Fibroblast of the aortic adventitia (primary cell): ENCODE results near the gene KCNJ5. TPM values are rescaled to one million over a fixed set of nuclear protein-coding genes. Genes with fewer than 3 reads are reported as not detected.

Source experiments
- DNase-seq: peaks from one replicate; pipeline ENCODE4 v3.0.0-alpha.2; 2010; ENCODE audit warnings: low read depth
- H3K4me3 ChIP-seq: 2 replicates; pipeline ENCODE4 v1.5.1; 2011; ENCODE audit warnings: low read depth, mild to moderate bottlenecking, control low read depth, low read length, moderate library complexity
- total RNA-seq: library from RNA; depleted of rRNA; stranded (reverse); fragments of >200 nt; gene quantifications from 2 replicates; pipeline ENCODE4 v1.2.3, GENCODE V29; 2012; ENCODE audit warnings: low replicate concordance
- TF ChIP-seq, protein P1 (sequence below): IDR thresholded peaks from 2 replicates; pipeline ENCODE4 v1.5.1; 2011; ENCODE audit warnings: mild to moderate bottlenecking, low read length, control low read depth, inconsistent platforms; ENCODE audit not compliant: insufficient read depth

KCNJ5 gene
- total RNA-seq, 1 donor: 0.09 TPM

DNA sequence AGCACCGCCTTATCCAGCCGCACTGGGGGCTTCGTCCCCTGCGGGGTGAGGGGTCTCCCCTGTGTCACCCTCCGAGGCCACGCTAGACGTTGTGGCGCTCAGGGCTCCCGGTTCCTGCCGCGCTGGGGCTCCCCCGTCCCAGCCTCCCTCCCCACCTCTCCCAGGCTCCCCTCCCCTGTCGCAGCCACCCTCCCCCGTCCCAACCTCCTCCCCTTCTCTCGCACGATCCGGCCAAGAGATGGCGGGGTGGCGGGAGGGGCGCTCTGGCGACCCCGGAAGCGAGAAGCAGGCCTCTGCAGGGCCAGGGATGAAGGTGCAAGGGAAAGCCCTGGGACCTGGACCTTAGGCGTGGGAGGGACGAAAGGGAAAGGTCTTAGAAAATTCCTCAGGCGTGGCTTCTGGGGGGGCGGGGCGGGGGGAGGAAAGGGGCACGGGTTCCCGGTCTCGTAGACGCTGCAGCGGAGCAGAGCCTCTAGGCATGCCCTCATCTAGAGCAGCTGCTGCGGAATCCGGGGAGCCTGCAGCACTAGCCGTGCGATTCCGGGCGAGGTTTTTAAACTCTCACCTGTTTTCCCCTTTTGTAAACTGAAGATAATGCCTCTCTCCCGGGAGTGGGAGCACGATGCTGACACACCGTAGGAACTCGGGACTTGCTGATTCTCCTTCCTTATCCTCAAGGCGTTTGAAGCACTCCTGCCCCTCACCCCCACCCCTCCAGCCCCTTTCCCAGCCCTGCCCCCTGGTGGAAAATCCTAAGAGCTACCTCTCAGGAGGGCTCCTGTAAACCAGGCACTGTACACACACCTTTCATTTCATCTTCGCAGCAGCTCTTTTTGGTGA lies 14.4 kb downstream of the KCNJ5 start:
- no peak for DNase-seq
- TF ChIP-seq, protein P1, sequence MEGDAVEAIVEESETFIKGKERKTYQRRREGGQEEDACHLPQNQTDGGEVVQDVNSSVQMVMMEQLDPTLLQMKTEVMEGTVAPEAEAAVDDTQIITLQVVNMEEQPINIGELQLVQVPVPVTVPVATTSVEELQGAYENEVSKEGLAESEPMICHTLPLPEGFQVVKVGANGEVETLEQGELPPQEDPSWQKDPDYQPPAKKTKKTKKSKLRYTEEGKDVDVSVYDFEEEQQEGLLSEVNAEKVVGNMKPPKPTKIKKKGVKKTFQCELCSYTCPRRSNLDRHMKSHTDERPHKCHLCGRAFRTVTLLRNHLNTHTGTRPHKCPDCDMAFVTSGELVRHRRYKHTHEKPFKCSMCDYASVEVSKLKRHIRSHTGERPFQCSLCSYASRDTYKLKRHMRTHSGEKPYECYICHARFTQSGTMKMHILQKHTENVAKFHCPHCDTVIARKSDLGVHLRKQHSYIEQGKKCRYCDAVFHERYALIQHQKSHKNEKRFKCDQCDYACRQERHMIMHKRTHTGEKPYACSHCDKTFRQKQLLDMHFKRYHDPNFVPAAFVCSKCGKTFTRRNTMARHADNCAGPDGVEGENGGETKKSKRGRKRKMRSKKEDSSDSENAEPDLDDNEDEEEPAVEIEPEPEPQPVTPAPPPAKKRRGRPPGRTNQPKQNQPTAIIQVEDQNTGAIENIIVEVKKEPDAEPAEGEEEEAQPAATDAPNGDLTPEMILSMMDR: peak; percentile 44

DNA sequence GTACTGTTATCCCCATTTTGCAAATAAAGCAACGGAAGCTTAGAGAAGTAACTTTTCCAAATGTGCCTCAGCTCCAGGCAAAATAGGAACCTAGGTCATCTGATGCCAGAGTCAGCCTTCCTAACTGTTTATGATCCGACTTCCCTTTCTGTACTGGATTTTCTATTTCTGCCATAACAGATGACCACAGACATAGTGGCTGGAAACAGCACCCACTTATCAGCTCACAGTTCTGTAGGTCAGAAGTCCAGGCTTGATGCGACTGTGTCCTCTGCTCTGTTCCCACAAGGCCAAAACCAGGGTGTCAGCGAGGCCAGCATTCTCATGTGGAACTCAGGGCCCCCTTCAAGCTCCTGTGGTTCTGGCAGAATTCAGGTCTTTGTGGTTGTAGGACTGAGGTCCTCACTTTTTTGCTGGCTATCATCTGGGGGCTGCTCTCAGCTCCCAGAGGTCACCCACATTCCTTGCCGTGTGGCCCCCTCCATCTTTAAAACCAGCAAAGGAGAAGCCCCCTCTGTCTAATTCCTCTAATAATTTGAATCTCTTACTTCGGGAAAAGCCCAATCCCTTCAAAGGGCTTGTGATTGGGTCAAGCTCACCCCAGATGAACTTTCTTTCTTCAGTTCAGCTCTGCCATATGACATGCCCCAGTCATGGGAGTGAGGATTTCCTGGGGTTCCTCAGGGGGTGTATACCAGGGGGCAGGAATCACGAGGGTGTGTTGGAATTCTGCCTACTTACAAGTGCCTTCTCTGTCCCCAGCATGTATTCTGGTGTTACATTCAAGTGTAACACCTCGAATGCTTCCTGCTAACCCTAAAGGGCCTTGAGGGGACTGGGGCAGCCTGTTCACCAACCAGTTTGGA lies 15.3 kb downstream of the KCNJ5 start:
- H3K4me3 ChIP-seq: no peak overlapping the region
- TF ChIP-seq, protein P1: no peak
- no peak for DNase-seq

More for the DNA sequence above, 14.4 kb downstream of the KCNJ5 start:
- peak overlapping the region; percentile 68 for H3K4me3 ChIP-seq

DNA sequence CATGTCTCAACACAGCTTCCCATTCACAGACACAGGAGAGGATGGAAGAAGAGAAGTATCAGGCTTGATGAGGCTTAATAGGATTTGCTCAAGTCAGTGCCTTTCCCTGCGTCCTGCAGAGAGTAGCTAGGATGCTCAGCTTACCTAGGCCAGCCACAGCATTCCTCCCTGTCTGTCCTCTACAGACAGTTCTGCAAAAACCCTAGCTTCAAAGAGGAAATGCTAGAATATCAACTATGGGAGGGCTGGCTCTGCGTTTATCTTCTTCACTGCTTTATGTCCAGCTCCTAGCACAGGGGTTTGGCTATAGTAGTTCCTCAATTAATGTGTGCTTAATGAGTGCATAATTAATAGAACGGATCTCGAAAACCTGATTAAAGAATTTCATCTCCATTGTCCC lies 16.4 kb downstream of the KCNJ5 start:
- TF ChIP-seq, protein P1: no peak
- no peak for DNase-seq
- no peak overlapping the region for H3K4me3 ChIP-seq

DNA sequence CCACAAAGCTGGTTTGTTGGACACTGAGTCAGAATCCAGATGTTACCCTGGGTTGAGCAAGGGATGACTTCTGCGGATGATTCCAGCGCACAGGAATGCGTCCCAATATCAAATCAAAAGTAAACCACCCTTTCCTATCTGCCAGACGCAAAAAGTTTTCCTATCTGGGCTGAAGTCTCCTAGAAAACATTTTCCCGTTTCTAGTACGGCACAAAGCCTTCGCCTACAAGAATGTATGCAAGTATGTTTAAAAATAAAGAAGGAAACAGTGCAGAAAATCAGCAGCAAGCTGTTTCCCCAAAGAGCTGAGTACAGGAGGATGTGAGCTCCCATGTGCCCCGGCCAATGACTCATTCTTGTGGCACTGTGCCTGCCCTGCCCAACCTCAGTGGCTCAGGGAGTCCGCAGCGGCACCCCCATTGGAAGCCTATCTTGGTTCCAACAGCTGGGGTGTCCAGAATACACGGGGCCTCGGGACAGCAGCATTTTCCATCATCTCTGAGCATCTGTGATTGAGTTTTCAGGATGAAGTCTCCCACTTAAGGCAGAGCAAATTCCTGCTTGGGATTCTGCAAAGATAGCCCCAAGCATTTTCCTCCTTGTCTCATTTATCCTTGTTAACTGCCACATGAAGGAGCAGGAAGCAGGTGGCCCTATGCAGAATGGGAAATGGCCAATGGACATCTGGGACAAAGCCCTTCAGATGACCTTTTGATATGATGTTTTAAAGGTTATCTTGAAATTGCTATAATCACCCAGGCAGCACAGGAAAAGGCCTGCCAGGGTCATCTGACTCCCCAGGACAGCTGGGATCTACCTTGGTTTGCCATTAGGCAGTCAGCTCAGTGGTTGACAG lies 17.5 kb downstream of the KCNJ5 start:
- peak; percentile 71 for DNase-seq
- H3K4me3 ChIP-seq: no peak overlapping the region
- TF ChIP-seq, protein P1: no peak

DNA sequence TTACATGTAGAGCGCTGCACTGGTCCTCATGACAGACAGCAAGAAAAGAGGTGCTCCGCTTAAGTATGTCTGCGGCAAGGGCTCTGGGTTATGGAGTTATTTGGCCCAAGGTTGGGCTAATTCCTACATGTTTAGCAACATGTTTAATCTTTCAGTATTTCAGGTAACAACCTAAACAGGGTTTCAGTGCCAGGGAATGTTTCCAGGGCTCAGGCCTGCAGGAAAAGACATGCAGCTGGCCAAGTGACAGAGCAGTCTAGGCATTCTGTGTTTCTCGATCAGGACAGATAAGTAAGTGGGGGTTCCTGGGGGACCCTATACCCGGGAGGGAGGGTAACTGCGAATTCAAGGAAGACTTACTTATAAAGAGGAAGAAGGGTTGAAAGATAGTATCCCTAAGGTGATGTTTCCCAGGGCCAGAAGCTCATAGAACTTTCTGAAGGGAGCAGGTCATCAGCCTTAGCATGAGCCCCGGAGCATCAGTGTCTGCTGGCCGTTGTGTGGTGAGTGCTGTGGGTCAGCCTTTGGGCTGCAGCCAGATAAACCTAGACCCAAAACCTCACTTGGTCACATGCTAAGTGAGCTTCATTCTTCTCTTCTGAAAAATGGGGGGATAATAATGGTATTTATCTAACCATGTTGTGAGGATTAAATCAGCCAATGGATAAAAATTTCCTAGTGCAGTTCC lies 18.4 kb downstream of the KCNJ5 start:
- no peak overlapping the region for H3K4me3 ChIP-seq
- DNase-seq: no peak
- TF ChIP-seq, protein P1: no peak

DNA sequence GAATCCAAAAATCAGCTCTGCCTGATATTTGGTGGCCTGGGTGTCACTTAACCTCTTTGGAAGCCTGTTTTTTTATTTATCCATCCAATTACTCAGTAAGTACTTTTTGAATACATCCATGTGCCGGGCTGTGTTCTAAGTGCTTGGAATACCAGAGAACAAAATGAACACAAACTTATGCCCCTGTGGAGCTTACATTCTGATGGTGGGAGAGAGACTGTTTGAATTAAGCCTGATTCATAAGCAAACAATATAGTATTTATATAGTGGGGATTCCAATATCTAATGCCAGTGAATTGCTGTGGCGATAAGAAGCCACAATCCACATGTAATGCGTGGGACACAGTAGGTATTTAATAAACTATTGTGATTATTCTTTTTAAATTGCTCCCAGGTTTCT lies 19.4 kb downstream of the KCNJ5 start:
- DNase-seq: no peak
- no peak overlapping the region for H3K4me3 ChIP-seq
- TF ChIP-seq, protein P1: no peak
